ENCODE data around the gene NTM.

DNA sequence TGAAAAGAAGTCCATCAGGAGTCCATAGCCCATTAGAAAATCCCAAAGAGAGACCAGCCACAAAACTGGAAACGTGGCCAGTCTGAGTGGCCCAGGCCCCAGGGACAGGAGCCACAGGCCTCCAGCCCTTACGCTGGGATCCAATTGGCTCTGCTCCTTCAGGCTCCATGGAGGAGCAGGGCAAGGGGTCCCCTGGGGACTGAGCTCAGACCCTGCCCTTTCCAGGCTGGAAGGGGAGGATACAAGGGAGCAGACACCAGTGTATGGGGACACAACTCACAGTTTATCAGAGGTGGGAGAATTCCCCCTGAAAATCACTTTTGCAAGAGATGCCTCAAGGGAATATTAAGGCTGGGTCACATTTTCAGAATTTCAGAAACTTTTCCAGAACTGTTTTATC, 227.5 kb downstream of the NTM start:
- TF ChIP-seq, protein P1, sequence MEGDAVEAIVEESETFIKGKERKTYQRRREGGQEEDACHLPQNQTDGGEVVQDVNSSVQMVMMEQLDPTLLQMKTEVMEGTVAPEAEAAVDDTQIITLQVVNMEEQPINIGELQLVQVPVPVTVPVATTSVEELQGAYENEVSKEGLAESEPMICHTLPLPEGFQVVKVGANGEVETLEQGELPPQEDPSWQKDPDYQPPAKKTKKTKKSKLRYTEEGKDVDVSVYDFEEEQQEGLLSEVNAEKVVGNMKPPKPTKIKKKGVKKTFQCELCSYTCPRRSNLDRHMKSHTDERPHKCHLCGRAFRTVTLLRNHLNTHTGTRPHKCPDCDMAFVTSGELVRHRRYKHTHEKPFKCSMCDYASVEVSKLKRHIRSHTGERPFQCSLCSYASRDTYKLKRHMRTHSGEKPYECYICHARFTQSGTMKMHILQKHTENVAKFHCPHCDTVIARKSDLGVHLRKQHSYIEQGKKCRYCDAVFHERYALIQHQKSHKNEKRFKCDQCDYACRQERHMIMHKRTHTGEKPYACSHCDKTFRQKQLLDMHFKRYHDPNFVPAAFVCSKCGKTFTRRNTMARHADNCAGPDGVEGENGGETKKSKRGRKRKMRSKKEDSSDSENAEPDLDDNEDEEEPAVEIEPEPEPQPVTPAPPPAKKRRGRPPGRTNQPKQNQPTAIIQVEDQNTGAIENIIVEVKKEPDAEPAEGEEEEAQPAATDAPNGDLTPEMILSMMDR (conservative IDR thresholded peaks at IDR 0.05; ENCODE audit: low read length), result no peak
- no peak for TF ChIP-seq EZH2phosphoT487 (IDR thresholded peaks at IDR 0.05; ENCODE audit: borderline replicate concordance)

Data from Loucy (cell line).